Activated naive CD8-positive, alpha-beta T cell (primary cell): ENCODE data around the gene JAG2.

Experiments
- H3K27ac Mint-ChIP-seq: one replicate; pipeline ENCODE4 v1.8.0; 2021; ENCODE audit warnings: mixed read lengths
- H3K27me3 Mint-ChIP-seq: one replicate; pipeline ENCODE4 v1.8.0; 2021; ENCODE audit warnings: mixed read lengths
- H3K36me3 Mint-ChIP-seq: one replicate; pipeline ENCODE4 v1.8.0; 2021; ENCODE audit warnings: mixed read lengths
- H3K4me1 Mint-ChIP-seq: one replicate; pipeline ENCODE4 v1.8.0; 2021; ENCODE audit warnings: low read depth, mixed read lengths
- H3K4me3 Mint-ChIP-seq: one replicate; pipeline ENCODE4 v1.8.0; 2021; ENCODE audit warnings: mild to moderate bottlenecking, mixed read lengths
- H3K9me3 Mint-ChIP-seq: one replicate; pipeline ENCODE4 v1.8.0; 2021; ENCODE audit warnings: low read depth, mixed read lengths

Gene JAG2

DNA sequence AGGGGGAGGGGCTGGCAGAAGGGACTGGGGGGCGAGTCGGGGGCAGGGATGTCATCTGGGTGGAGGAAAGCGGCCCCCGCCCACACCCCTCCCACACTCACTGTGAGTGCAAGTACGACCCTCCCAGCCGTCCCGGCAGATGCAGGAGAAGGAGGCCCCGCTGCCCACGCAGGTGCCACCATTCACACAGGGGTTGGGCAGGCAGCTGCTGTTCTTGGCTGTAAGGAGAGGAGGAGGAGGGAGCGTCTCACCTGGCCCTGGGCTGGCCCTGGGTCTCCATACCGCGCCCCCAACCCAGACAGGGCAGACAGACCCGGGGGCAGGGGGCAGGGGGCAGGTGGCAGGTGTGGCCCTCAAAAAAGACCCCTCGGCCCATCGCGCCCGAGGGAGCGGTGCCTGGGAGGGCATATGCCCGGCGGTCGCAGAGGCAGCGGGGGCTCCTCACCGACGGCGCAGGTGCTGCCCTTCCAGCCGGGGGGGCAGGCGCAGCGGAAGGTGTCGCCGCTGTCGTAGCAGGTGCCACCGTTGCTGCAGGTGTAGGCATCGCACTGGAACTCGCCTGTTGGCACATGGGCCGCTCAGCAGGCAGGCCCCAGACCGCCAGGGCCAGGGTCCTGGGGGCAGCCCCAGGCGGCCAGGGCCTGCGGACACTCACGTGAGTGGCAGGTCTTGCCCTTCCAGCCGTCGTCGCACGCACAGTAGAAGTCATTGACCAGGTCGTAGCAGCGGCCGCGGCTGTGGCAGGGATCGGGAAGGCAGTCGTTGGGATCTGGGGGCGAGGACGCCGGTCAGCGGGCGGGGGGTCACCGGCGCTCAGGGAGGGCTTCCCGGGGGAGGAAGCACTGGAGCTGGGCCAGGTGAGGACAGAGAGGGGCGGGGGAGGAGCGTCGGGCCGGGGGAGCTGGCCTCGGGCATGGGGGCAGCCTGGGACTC is 20.6 kb downstream of the JAG2 start:
- no peak overlapping the region for H3K4me3 Mint-ChIP-seq
- no peak overlapping the region for H3K27ac Mint-ChIP-seq
- H3K4me1 Mint-ChIP-seq: no peaks in the 10 kb centered on the region
- no peaks in the 10 kb centered on the region for H3K27me3 Mint-ChIP-seq
- no peaks in the 10 kb centered on the region for H3K9me3 Mint-ChIP-seq
- H3K36me3 Mint-ChIP-seq: no peaks in the 10 kb centered on the region

DNA sequence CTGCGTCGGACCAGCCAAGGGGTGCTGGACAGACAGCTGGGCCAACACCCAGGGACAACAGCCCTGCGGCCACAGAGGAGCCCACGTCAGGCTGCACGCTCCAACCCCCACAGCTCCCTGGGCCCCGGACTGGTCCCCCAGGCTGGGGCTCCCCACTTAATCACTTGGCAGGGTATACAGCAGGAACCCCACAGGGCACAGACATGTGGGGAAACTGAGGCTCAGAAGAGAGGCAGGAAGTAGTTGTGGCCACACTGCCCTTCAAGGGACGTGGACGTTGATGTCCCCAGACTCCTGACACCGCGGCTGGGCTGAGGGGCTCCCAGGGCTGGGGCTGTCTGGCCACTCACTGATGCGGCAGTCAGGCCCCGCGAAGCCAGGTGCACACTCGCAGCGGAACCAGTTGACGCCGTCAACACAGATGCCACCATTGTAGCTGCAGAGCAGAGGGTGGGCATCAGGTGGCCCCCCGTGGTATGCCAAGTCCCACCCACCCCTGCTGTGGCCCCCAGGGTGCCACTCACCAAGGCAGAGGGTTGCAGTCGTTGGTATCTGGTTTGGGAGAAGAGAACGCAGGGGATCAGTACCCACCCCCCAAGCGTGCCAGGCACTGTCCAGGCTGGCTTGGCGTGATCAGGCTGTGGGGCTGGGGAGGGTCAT is 21.5 kb downstream of the JAG2 start:
- no peaks in the 10 kb centered on the region for H3K27me3 Mint-ChIP-seq
- H3K4me3 Mint-ChIP-seq: no peak overlapping the region
- H3K27ac Mint-ChIP-seq: no peak overlapping the region
- H3K36me3 Mint-ChIP-seq: no peaks in the 10 kb centered on the region
- no peaks in the 10 kb centered on the region for H3K9me3 Mint-ChIP-seq
- H3K4me1 Mint-ChIP-seq: no peaks in the 10 kb centered on the region

DNA sequence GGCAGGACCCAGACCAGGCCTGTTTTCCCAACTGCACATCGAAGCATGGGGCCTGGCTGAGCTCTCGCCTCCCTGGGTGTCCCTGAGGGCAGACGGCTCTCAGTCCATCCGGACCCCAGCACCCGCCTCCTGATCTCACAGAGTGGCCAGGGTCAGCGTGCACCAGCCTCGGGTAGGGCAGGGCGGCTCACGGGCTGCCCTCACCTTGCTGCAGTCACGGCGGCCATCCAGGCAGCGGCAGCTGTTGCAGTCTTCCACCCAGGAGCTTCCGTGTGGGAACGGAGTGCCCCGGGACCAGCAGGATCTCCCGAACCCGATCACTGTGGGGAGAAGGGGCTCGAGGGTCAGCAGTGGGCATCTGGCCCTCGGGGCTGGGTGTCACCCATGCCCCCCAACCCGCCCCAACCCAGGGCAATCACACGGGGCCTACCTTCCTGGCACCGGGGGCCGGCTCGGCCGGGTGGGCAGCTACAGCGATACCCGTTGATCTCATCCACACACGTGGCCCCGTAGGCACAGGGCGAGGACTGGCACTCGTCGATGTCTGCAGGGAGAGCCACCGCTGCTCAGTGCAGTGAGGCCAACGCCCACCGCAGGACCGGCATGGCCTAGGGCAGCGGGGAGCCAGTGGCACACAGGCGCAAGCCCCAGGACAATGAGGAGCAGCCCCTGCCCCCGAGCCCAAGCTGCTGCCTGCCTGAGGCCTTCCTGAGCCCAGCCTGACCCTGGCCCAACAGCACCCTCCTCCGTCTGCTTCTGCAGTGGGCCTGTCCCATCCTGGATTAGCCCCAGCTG is 22.2 kb downstream of the JAG2 start:
- Mint-ChIP-seq H3K27me3 (no peaks in the 10 kb centered on the region), H3K36me3 (no peaks in the 10 kb centered on the region), H3K4me3 (no peak overlapping the region), H3K27ac (no peak overlapping the region), H3K9me3 (no peaks in the 10 kb centered on the region), H3K4me1 (no peaks in the 10 kb centered on the region)

DNA sequence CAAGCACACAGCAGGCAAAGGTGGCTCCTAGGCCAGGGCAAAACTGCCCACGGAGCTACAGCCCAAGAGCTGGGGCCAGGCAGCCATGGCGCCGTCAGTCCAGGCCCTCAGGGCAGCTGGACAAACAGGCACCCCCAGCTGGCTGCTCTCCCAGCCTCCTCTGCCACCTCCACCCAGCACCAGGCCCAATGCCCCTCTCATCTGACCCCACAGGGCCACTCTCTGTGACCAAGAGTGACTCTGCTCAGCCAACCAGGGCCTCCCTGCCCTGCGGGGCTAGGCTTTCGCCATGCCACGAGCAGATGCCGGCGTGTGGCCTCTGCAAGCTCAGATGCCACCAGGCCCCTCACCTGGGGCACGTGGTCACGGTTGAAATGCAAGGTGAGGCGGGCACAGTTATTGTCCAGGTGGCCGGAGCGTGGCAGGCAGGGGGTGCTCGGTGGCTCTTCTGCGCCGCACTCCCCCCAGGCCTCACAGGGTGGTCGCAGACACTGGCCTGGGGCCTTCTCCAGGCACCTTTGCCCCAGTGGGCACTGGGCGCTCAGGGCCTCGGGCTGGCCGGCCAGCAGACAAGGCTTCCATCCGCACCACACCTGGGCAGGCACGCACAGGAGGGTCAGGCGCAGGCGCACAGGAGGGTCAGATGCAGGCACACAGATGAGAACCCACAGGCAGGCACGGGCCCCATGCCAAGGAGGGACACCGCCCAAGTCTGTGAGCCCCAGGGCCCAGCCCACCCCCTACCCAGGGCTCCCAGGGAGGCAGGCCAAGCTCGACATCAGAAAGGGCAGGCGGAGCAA is 23.0 kb downstream of the JAG2 start:
- no peaks in the 10 kb centered on the region for H3K9me3 Mint-ChIP-seq
- H3K4me1 Mint-ChIP-seq: no peaks in the 10 kb centered on the region
- no peak overlapping the region for H3K4me3 Mint-ChIP-seq
- no peak overlapping the region for H3K27ac Mint-ChIP-seq
- H3K27me3 Mint-ChIP-seq: no peaks in the 10 kb centered on the region
- no peaks in the 10 kb centered on the region for H3K36me3 Mint-ChIP-seq

DNA sequence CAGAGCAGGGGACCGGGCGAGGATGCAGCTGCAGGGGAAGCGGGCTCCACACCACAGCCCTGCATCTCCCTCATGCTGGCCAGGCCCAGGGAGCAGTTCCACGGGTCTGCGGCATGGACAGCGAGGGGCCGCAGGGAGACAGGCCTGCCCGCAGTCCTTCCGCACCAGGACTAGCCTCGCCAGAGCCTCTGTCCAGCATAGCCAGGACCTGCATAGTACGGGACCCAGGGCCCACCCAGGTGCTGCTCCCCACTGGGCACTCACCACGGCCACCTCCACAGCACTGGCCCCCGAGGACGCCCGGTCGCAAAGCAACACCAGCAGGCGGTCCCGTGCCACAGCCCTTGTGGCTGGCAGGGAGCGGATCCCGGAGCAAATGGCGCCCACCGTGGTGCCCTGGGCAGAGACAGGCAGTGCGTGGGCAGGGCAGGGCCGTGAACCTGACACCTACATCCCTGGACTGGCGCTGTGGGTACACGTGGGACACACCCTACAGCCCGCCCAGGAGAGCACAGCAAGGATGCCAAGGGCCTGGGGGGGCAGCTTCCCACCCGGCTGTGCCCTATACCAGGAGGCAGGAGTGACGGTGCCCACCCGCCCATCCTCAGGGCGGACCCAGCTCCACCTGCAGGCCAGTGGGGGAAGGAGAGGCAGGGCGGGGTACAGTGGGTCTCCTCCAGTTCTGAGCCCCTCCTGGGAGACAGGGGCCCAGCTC is 23.8 kb downstream of the JAG2 start:
- no peak overlapping the region for H3K27ac Mint-ChIP-seq
- no peaks in the 10 kb centered on the region for H3K27me3 Mint-ChIP-seq
- no peaks in the 10 kb centered on the region for H3K36me3 Mint-ChIP-seq
- no peak overlapping the region for H3K4me3 Mint-ChIP-seq
- H3K4me1 Mint-ChIP-seq: no peaks in the 10 kb centered on the region
- H3K9me3 Mint-ChIP-seq: no peaks in the 10 kb centered on the region

DNA sequence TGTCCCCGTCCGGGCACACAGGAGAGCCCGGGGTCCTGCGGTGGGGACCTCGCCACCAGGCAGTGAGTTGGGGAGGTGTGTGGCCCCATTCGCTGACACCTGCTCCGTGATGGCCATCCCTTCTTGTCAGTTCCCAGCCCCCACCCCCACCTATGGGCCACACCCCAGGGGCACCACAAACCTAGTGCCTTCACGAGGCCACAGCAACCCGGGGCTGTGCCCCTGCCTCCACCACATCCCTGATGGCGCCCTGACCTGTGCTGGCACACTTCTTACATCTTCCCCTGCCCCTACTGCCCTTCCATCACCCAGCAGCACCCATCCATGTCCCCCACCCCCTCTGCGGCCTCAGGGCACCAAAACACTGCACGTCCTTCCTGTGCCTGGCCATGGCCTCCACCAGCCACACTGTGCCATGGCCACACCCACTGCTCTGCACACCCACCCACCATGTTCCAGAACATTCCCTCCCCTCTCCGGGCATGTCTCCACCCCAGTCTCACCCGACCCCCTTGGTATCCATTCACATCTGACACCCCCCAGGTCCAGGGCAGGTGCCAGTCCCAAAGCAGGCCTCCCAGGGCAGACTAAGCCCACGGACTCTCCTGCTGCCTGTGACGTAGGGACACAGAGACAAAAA is 24.4 kb downstream of the JAG2 start:
- no peaks in the 10 kb centered on the region for H3K4me1 Mint-ChIP-seq
- H3K36me3 Mint-ChIP-seq: no peaks in the 10 kb centered on the region
- H3K9me3 Mint-ChIP-seq: no peaks in the 10 kb centered on the region
- no peak overlapping the region for H3K27ac Mint-ChIP-seq
- H3K27me3 Mint-ChIP-seq: no peaks in the 10 kb centered on the region
- no peak overlapping the region for H3K4me3 Mint-ChIP-seq

DNA sequence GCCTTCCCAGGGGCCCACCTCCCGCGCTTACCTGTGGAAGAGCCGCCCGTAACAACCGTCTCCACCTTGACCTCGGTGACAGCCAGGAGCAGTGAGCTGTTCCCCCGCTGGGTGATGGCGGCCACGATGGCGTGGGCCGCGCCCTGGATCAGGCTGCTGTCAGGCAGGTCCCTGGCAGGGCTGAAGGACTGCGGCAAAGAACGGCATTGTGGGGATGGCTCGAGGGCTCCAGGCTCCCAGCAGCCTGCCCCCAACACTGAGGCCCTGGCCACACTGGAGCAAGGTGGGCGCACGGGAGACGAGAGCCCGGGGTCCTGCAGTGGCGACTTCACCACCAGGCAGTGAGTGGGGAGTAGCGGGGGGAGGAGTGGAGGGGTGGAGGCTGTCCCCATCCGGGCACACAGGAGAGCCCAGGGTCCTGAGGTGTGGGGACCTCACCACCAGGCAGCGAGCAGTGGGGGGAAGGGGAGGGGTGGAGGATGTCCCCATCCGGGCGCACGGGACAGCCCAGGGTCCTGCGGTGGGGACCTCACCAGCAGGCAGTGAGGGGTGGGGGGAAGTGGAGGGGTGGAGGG is 25.0 kb downstream of the JAG2 start:
- Mint-ChIP-seq H3K27ac (no peak overlapping the region), H3K9me3 (no peaks in the 10 kb centered on the region), H3K4me3 (no peak overlapping the region), H3K4me1 (no peaks in the 10 kb centered on the region), H3K27me3 (no peaks in the 10 kb centered on the region), H3K36me3 (no peaks in the 10 kb centered on the region)

DNA sequence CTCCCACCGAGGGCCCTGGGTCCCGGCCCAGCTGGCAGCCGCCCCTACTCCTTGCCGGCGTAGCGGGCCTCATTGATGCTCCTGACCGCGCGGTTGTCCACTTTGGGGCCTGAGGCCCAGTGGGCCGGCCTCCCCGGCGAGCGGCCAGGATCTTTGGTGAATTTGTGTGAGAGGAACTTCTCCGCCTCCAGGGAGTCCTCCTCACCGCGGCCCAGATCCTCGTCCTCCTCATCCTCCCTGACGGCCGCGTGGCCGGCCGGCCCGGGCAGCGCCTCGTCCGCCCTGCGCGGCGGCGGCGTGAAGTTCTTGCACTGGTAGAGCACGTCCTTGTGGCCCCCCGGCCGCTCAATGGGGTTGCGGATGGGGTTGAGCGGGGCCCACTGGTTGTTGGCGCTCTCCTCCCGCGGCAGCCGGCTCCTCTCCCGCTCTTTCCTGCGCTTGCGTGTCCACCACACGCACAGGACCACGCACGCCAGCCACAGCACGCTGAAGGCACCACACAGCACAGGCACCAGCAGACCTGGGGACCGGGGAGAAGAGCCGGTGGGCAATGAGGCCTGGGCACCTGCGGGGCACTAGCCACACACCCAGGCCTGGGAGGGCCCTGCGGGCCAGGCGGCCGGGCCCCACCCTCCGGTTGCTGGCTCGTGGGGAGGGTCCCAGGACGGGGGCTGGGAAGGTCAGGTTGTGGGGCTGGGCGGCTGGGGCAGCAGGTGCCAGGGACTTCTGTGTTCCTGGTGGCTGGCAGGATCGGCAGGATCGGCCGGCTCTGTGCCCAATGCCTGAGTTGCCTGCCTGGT is 25.7 kb downstream of the JAG2 start:
- Mint-ChIP-seq H3K36me3 (no peaks in the 10 kb centered on the region), H3K9me3 (no peaks in the 10 kb centered on the region), H3K27me3 (no peaks in the 10 kb centered on the region)

DNA sequence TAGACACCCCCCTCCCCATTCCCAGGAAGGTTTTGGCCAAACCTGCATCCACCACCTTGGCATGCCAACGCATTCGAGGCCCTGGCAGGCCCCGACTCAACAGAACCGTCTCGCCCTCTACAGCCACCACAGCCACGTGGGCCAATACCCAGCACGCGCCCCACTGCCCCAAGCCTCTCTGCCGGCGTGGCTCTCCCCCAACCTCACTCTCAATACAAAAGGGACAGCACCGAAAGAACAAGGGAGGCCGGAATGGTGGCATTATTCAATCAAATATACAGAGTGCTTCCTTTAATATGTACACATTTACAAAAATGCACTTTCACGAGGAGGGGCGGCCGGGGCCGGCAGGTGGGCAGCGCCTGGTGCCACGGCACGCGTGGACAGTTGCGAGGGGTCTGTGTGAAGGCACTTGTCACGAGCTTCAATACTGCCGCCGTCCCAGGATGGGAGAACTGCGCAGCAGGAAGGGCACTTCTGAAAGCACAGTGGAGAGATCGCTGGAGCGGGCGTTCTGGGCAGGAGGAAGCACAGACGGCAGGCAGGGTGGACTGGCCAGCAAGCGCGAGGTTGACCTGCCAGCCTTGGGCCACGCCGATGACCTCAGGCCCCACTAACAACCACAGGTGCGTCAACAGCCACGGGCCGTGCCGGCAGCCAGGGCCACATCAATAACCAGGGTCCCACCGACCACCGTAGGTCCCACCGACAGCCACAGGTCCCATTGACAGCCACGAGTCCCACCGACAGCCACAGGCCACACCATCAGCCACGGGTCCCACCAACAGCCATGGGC is 26.9 kb downstream of the JAG2 start:
- Mint-ChIP-seq H3K4me3 (no peak overlapping the region), H3K27me3 (no peaks in the 10 kb centered on the region), H3K27ac (no peak overlapping the region), H3K9me3 (no peaks in the 10 kb centered on the region), H3K4me1 (no peaks in the 10 kb centered on the region), H3K36me3 (no peaks in the 10 kb centered on the region)

More for the DNA sequence above, 25.7 kb downstream of the JAG2 start:
- Mint-ChIP-seq H3K4me3 (no peak overlapping the region), H3K27ac (no peak overlapping the region), H3K4me1 (no peaks in the 10 kb centered on the region)

DNA sequence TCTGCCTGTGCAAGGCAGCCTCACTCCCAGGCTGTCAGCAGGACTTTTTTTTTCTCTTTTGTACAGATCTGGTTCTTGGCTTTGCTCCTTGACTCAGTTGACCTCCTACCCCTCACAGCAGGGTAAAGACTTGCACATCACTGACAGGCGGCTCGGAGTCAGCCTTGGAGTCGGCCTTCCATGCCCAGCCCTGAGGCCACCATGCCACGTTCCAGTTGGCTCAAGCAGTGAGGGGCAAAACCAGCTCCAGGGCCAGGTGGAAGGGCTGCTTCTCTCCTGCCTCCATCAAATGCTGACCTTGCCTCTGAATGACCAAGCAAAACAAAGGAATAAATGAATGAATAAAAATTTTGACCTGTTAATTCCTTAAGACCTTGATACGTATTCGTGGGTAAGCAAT is 27.6 kb downstream of the JAG2 start:
- Mint-ChIP-seq H3K27ac (no peak overlapping the region), H3K4me1 (no peaks in the 10 kb centered on the region), H3K36me3 (no peaks in the 10 kb centered on the region), H3K27me3 (no peaks in the 10 kb centered on the region), H3K4me3 (no peak overlapping the region), H3K9me3 (no peaks in the 10 kb centered on the region)

DNA sequence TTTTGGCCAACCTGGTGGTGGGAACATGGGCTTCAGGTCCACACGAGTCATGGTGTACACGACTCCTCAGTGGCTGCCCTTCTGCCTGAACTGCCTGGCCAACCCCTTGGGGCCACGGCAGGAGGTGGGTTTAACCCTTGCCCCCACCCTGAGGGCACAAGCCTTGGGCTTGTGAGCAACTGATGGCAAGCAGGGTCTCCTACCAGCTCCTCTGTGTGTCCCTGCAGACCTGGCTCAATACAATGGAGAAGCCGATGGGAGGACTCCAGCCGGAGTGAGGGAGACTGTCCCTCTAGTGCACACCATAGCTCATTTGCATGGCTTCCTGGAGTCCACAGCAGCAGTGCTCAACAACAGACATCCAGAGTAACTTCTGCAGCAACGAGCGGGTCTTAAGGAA is 28.0 kb downstream of the JAG2 start:
- Mint-ChIP-seq H3K4me1 (no peaks in the 10 kb centered on the region), H3K4me3 (no peak overlapping the region), H3K36me3 (no peaks in the 10 kb centered on the region), H3K27ac (no peak overlapping the region), H3K9me3 (no peaks in the 10 kb centered on the region), H3K27me3 (no peaks in the 10 kb centered on the region)

DNA sequence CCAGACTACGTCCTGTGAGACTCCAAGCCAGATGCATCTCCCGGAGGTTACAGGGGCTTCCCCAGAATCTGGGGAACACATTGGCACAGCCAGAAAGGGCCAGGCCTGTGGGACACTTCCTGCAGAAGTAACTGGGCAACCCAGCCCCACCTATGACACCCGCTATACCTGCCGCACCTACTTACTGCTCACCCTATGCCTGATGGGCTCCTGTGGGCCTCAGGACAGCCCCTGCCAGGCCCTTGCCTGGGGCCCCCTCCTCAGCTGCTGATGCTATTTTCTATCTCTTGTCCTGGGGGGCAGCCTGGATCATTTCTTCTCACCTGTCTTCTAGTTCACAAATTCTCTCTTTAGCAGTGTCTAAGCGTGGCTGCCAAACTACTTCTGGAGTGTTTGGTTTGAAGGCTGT is 28.7 kb downstream of the JAG2 start:
- H3K27ac Mint-ChIP-seq: no peak overlapping the region
- no peaks in the 10 kb centered on the region for H3K36me3 Mint-ChIP-seq
- no peaks in the 10 kb centered on the region for H3K27me3 Mint-ChIP-seq
- H3K4me3 Mint-ChIP-seq: no peak overlapping the region
- H3K9me3 Mint-ChIP-seq: no peaks in the 10 kb centered on the region
- H3K4me1 Mint-ChIP-seq: no peaks in the 10 kb centered on the region
